Neural cell (in vitro differentiated cells): ENCODE measurements around the gene GNA15.

Experiments
- EP300 ChIP-seq: fragments of 450-650 bp; conservative IDR thresholded peaks from 2 replicates; pipeline ENCODE4 v1.6.1; 2014; ENCODE audit warnings: antibody characterized with exemption, mild to moderate bottlenecking, moderate library complexity; ENCODE audit not compliant: poor library complexity, severe bottlenecking
- POLR2AphosphoS5 ChIP-seq: IDR thresholded peaks from 2 replicates; pipeline ENCODE4 v1.6.1; 2012
- RAD21 ChIP-seq: fragments of 450-650 bp; conservative IDR thresholded peaks from 2 replicates; pipeline ENCODE4 v1.6.1; 2014; ENCODE audit warnings: antibody characterized with exemption, mild to moderate bottlenecking, moderate library complexity
- SMC3 ChIP-seq: fragments of 450-650 bp; conservative IDR thresholded peaks from 2 replicates; pipeline ENCODE4 v1.6.1; 2014; ENCODE audit warnings: antibody characterized with exemption, mild to moderate bottlenecking, moderate library complexity; ENCODE audit not compliant: poor library complexity
- TAF1 ChIP-seq: IDR thresholded peaks from 2 replicates; pipeline ENCODE4 v1.6.1; 2012; ENCODE audit warnings: low read depth
- TF ChIP-seq, protein P1 (sequence below): fragments of 450-650 bp; IDR thresholded peaks from 2 replicates; pipeline ENCODE4 v1.5.1; 2014; ENCODE audit warnings: antibody characterized with exemption, mild to moderate bottlenecking, moderate library complexity; ENCODE audit not compliant: poor library complexity, severe bottlenecking
- TF ChIP-seq, protein P2 (sequence below): IDR thresholded peaks from 2 replicates; pipeline ENCODE4 v1.6.1; 2012; ENCODE audit warnings: borderline replicate concordance

DNA sequence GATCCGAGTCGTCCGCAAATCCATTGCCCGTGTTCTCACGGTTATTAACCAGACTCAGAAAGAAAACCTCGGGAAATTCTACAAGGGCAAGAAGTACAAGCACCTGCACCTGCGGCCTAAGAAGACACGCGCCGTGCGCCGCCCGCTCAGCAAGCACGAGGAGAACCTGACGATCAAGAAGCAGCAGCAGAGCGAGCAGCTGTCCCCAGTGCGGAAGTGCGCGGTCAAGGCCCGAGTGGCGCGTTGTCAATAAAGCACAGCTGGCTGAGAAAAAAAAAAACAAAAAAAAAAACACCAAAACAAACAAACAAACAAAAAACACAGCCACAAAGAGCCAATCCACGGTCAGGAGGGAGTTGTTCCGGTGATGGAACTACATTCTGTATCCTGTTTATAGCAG lies 4.7 kb upstream of the GNA15 start:
- TF ChIP-seq, protein P1, sequence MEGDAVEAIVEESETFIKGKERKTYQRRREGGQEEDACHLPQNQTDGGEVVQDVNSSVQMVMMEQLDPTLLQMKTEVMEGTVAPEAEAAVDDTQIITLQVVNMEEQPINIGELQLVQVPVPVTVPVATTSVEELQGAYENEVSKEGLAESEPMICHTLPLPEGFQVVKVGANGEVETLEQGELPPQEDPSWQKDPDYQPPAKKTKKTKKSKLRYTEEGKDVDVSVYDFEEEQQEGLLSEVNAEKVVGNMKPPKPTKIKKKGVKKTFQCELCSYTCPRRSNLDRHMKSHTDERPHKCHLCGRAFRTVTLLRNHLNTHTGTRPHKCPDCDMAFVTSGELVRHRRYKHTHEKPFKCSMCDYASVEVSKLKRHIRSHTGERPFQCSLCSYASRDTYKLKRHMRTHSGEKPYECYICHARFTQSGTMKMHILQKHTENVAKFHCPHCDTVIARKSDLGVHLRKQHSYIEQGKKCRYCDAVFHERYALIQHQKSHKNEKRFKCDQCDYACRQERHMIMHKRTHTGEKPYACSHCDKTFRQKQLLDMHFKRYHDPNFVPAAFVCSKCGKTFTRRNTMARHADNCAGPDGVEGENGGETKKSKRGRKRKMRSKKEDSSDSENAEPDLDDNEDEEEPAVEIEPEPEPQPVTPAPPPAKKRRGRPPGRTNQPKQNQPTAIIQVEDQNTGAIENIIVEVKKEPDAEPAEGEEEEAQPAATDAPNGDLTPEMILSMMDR, result no peak
- TF ChIP-seq EP300 (no peak), SMC3 (no peak), POLR2AphosphoS5 (no peak), RAD21 (no peak), TAF1 (no peak)
- TF ChIP-seq, protein P2, sequence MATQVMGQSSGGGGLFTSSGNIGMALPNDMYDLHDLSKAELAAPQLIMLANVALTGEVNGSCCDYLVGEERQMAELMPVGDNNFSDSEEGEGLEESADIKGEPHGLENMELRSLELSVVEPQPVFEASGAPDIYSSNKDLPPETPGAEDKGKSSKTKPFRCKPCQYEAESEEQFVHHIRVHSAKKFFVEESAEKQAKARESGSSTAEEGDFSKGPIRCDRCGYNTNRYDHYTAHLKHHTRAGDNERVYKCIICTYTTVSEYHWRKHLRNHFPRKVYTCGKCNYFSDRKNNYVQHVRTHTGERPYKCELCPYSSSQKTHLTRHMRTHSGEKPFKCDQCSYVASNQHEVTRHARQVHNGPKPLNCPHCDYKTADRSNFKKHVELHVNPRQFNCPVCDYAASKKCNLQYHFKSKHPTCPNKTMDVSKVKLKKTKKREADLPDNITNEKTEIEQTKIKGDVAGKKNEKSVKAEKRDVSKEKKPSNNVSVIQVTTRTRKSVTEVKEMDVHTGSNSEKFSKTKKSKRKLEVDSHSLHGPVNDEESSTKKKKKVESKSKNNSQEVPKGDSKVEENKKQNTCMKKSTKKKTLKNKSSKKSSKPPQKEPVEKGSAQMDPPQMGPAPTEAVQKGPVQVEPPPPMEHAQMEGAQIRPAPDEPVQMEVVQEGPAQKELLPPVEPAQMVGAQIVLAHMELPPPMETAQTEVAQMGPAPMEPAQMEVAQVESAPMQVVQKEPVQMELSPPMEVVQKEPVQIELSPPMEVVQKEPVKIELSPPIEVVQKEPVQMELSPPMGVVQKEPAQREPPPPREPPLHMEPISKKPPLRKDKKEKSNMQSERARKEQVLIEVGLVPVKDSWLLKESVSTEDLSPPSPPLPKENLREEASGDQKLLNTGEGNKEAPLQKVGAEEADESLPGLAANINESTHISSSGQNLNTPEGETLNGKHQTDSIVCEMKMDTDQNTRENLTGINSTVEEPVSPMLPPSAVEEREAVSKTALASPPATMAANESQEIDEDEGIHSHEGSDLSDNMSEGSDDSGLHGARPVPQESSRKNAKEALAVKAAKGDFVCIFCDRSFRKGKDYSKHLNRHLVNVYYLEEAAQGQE, result no peak
